ENCODE data around the gene SIX2.
"Not testable (repeated sequence)": the region's sequence is repeated elsewhere in the genome, so short reads cannot be mapped to it uniquely, and the experiment has no call there.

SIX2 gene

DNA sequence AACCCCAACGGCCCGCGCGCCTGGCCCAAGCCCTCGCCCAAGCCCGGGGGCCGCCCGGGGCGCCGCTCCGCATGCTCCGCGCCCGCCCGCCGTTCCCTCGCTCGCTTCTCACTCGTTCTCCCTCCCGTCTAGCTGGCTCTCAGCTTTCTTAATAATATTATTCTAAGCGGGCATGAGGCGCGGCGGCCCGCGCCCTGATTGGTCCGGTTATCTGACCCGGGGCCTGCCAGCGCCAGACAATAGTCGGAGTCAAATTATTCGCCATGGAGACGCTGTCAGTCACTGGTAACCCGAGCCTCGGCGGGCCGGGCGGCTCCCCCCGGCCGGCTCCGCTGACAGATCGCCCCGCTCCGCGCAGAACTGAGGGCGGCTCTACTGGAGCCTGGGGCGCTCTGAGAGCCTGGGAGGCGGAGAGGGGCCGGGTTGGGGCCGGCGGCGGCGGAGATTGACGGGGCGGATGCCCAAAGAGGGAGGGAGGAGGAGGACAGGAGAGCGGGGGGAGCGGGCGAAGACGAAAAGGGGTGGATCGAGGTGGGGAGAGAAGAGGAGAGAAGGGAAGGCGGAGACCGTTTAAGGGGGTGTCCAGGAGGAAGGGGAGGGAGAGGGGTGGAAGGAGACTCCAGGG, at the start of gene SIX2:
Gene SIX2 (minus strand): TSS at position 150 of the 625 bp plus-strand sequence. CDS start 342 bp downstream, outside the sequence.
- DNase-seq: peak; percentile 80

DNA sequence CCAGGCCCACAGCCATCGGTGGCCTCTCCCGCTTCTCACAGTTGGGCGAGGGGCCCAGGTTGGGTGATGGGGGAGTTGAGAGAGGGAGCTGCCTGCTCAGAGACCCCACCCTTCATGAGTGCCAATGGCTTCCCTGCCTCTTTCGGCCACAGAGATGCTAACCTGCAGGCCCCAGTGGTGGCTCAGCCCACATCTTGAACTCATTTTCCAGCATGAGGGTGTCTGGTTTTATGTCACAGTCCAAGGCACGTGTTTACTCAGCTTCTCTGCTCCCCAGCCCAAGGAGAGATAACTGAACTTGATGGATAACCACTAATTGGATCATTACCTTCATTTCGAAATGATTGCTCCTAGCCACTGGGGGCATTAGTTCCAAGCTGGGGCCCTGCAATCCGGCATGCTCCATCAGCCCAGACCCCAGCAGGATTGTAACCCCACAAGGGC, 45.9 kb upstream of the SIX2 start:
- DNase-seq: no peak

DNA sequence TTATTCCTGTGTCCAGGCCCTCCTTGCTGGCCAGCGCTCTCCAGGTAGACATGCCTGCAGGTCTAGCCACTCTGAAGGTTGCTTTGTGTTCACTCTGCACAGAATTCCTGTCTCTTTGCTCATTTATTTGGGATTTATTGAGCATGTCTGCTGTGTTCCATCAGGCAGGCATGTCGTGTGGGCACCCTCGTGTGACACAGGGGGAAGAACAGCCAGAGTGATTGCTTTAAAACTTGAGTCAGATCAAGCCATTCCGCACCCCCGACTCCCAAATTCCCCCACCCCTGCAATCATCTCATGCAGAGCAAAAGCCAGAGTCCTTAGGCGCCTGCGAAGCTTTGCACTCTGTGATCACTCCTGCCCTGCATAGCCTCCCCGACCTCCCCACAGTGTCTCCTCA, 44.7 kb upstream of the SIX2 start:
- DNase-seq: no peak

GRCh38 chr2:45052388-45052928, 43.2 kb upstream of the SIX2 start:
- no peak for DNase-seq

- no peak for DNase-seq
These were observed 40.5 kb upstream of the SIX2 start for GRCh38 chr2:45049569-45050336.

- no peak for DNase-seq
These were observed 38.0 kb upstream of the SIX2 start for GRCh38 chr2:45047301-45047700.

- DNase-seq: no peak
These were observed 37.5 kb upstream of the SIX2 start for GRCh38 chr2:45046786-45047185.

GRCh38 chr2:45045706-45046105, 36.5 kb upstream of the SIX2 start:
- DNase-seq: no peak

DNA sequence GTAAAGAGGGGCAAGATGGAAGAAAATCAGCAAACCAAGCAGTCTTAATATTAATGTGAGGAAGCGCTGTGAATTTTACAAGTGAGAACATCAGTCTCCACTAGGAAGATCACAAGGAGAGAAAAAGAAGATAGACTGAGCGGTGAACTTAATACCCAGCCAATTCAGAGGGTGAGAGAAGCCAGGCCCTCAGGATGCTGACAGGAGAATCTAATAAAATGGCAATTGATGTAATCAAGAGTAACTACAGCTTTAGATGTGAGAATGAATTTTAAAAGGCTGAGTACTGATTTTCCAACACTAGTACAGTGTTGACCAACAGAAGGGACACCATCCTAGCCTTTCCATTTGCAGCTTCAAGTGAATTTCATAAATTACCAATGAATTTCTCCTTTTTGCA, 35.7 kb upstream of the SIX2 start:
- no peak for DNase-seq

DNA sequence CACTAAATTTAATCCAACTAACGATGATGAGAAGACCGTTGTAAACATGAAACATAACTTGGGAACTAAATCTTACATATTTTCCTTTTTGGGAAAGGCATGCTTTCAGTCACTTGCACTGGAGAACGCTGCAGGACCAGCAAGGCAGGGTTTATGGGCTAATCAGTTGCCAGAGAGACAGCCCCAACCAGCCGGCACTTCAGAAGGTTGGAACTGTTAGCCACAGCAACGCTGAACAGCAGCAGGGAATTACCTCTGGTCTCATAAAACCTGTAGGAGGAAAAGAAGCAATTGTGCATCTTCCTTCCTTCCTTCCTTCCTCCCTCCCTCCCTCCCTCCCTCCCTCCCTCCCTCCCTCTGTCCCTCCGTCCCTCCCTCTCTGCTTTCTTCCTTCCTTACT, 33.9 kb upstream of the SIX2 start:
- DNase-seq: no peak

DNA sequence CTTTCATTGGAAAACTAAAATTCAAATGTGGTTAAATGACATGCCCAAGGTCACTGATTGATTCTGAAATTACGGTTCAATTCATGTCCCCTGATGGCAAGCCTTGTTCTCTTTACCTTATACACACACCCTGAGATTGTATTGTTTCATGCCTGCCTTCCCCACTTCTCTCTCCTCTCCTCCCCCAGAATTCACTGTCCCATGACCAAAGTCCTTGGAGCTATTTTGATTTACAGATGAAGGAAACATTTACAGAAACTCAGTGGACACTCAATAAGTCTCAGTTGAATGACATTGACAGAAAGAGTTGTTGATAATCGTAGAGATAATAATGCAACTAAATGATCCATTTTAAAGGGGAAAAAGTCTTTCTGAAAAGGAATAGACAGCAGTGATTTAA, 33.1 kb upstream of the SIX2 start:
- no peak for DNase-seq

DNA sequence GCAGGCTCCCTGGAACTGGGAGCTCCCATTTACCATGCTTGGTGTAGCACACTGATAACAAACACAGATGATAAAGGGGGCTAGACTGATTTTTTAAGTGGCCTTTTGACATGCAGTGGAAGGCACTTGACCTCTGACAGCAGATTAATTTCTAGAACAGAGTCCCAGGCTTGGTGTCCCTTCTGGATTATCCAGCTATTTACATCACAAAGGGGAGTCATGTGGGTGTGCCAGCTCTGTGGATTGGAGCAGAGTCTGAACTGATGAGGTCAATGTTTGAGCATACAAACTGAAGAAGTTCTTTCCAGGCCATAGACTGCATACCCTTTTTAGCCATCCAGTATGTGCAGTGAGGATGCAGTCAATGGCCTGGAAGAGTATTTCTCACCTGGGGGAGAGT, 31.5 kb upstream of the SIX2 start:
- DNase-seq: no peak

DNA sequence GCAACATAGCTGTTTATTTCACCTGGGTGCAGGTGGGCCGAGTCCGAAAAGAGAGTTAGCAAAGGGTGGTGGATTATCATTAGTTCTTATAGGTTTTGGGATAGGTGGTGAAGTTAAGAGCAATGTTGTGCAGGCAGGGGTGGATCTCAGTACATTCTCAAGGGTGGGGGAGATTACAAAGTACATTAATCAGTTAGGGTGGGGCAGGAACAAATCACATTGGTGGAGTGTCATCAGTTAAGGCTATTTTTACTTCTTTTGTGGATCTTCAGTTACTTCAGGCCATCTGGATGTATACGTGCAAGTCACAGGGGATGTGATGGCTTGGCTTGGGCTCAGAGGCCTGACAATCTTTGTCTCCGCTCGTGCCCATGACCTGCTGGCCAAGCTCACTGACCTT, 30.6 kb upstream of the SIX2 start:
- not testable (repeated sequence) for DNase-seq

DNA sequence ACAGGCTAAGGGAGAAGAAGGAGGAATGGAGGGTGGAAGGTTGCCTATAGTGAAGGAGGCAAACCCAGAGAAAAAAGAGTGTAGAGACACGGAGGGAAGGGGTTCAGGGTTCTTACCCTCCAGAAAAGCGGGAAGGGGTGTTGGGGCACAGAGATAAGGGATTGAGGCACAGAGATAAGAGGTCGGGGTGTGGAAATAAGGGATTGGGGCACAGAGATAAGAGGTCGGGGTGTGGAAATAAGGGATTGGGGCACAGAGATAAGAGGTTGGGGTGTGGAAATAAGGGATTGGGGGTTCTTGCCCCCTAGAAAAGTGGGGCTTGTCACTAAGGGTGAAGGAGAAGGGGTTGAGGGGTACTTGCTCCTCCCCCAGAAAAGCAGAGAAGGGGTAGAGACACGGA, 29.6 kb upstream of the SIX2 start:
- not testable (repeated sequence) for DNase-seq

DNA sequence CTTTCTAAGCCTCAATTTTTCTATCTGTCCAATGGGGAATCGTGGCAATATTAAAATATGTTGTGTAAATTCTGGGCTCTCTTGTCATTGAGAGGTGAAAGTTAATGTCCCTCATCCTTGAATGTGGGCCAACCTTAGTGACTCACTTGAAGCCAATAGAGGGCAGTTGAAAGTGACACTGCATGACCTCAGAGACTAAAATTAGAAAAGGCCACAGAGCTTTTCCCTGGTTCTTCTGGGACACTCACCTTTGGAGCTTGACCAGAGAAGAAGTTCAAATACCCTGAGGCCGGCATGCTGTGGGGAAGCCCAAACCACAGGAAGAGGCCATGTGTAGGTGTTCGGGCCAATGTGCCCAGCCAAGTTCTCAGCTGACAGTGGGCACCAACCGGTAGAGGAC, 24.1 kb upstream of the SIX2 start:
- no peak for DNase-seq

GRCh38 chr2:45031028-45031427, 21.8 kb upstream of the SIX2 start:
- no peak for DNase-seq

DNA sequence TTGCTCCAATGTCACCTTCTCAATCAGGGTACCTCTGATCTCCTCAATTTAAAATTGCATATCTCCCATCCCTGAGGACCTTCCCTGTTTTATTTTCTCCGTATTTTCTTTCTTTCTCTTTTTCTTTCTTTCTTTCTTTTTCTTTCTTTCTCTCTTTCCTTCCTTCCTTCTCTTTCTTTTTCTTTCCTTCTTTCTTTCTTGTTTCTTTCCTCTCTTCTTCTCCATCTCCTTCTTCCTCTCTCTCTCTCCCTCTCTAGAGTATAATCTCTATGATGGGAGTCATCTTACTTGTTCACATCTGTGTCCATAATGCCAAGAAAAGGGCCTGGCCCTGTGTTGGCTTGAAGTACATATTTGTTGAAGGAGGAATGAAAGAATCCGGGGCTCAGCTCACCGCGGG, 21.3 kb upstream of the SIX2 start:
- DNase-seq: no peak

- DNase-seq: no peak
These were observed 20.0 kb upstream of the SIX2 start for GRCh38 chr2:45029215-45029614.

DNA sequence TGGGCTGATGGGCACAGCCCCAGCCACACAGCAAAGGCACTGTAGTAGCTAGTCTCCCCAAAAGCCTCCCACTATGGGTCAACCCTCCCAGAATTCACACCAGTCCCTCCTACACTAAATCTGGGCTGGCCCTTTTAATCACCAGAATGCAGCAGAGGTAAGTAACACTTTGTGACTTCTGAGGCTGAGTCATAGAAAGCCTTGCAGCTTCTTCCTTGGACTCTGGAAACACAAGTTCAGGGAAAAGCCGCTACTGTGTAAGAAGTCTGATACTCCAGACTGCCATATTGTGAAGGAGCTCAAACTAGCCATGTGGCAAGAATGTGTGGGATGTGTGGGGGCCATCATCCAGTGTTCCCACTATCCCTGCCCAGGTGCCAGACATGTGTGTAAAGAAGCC, 19.0 kb upstream of the SIX2 start:
- no peak for DNase-seq

GRCh38 chr2:45026924-45027450, 17.7 kb upstream of the SIX2 start:
- no peak for DNase-seq

- no peak for DNase-seq
These were observed 15.5 kb upstream of the SIX2 start for GRCh38 chr2:45024600-45025291.

DNA sequence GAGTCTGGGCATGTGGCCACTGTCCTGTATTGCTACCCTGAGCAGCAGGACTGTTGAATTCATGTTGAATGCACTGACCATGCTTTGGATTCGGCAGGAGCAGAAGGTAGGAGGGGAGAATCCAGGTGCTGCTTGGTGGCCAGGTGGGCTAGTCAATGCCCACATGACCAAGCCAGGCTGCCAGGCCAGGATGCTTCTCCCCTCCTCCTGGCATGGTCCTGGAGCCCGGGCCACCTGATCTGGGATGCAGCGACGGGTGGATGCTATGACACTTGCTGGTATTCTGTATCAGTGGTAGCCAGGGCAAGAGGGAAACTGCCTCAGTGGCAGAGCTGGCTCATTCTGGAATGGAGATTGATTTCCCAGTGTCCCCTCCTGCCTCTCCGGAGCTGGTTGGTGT, 14.8 kb upstream of the SIX2 start:
- no peak for DNase-seq

DNA sequence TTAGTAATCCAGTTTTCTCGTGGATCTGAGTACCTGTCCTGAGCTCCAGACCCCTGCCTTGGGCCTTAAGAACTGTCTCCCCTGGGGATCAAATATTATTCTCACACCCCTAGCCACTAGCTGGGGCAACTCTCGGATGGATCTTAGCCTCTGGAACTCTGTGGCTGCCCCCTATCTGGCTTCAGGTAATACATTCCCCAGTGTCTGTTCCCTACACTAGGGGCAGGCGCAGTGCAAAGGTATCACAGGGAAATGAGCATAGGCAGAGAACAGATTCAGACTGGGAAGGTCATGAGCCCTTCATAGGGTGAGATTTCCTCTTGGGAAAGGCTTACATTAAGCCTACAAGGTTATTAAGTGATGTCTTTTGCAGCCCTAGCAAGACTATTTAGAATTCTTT, 11.2 kb upstream of the SIX2 start:
- DNase-seq: no peak

- DNase-seq: no peak
These were observed 8.8 kb upstream of the SIX2 start for GRCh38 chr2:45018023-45018422.

All from NCI-H1417 treated with DMSO at 0.1 percent for 48 hours (cell line).